NK-92 (cell line): Measurements from ENCODE around the gene MARCKS.
"Not testable (repeated sequence)": the region's sequence is repeated elsewhere in the genome, so short reads cannot be mapped to it uniquely, and the experiment has no call there.

Experiments
- DNase-seq: peaks from one replicate; lab custom pipeline; 2025; ENCODE audit not compliant: unreplicated experiment; lab: John Stamatoyannopoulos, UW

Gene MARCKS

DNA sequence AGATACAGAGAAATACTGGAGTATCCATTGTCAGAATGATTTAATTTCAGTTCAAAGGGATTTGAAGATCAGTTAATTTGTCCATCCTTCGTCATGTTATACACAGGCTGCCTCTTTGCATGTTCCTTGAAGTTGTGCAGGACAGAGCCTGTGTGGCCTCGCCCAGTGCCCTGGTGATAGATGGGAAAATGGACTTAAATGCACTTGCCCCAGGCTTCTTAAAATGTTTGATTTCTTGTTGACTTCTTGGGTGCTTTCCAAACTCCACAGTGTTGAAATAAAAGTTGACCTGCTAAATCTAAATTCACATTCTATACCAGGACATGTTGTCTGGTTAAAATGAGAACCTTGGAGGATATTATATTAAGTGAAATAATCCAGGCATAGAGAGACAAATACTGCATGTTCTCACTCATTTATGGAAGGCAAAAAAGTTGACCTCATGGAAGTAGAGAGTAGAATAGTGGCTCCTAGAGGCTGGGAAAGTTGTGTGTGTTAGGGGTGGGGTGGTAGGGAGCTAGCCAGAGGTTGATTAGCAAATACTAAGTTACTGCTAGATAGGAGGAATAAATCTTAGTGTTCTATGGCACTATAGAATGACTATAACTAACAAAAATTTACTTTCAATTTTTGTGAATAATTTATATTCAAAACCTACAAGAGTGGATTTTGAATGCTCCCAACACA, 25.3 kb downstream of the MARCKS start:
- DNase-seq: no peak

DNA sequence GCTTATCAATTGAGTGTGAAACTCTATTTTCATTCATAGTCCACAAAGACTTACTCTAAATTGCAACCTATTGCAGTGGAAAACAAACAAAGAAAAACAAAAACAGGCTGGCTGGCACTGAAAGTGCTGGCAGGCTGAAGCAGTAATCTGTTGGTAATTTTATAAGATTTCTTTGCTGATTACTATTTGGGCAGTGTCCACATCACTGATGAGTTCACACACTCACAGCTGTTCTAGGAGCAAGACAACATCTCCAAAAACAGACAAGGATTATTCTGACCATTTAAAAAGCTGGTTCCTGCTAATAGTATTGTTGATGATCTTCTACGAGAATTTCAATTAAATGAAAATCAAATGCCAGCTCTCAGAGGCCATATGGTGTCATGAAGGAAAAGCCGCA, 26.9 kb downstream of the MARCKS start:
- DNase-seq: no peak

DNA sequence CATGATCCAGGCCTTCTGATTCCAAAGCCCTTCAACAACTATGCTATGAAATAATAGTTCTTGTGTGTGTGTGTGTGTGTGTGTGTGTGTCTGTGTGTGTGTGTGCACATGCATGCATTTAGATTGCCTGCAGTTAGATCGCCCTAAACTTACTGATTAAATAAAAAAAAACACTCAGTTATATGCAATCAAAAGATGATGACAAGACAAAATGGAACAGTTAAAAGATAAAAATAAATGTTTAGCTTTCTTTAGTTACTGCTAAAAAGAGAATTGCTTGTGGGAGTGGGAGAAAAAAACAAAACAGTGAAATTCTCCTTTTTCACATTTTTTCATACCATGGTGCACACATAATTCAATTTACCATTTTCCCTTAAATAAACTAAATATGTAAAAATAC, 29.4 kb downstream of the MARCKS start:
- DNase-seq: no peak

DNA sequence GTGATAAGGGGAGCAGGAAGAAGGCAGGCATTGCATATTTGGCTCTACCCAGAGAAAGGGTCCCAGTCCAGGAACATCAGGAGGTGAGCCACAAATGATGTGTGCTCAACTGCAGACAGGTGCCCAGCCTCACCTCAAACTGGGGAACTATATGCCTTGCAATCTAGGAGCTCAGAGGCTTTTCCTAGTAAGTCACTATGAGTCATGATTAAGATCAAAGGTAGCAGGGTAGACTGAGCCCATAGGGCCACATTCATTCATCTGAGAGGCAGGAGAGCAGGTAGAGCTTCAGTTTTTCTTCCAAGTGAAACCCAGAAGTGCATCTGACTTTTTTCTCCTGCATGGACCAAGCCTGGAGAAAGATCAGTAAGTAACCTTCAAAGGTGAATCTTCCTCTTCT, 31.3 kb downstream of the MARCKS start:
- DNase-seq: no peak

DNA sequence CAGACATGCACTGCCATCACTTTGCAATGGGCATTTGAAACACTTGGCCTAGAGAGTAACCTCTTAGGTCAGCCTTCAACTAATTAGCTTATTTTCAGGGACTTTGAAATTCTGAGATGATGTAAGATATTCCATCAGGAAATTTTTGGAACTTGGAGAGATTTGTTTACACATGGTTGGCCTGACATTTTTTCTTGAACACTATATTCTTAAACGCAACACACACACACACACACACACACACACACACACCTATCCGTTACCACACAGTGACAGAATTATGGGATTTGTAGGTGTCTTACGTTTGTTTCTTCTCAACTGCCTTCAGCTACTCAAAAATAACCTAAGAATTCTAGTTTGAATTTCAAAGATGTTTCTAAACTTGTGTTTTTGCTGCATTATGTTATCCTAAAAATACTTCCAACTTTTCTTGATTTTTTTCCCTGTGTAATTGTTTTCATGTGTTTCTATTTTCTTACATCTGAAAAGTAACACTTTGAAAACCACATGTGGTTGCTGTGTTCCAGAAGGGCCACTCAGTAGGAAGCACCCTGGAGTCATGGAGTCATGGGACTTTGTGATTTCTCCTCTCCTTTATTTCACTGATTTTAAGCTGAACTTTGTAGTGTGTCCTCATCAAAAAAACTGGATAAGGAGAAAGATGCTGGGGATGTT, 31.9 kb downstream of the MARCKS start:
- no peak for DNase-seq

DNA sequence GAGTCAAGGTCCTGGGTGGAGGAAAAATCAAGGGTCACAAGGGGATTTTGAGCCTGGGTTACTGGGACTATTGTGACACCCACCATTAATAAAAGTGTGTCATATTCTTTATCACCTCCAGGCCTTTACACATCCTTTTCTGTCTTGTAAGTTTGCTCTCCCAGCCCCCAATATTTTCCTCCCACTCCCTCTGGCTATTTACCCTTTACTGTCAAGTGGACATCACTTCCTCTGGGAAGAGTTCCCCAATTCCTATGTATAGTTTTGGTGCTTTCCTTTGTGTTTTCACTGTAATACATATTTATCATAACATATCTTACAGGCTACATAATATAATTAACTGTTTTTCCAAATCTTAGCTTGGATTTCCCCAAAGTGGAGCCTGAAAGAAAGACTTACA, 36.3 kb downstream of the MARCKS start:
- DNase-seq: no peak

DNA sequence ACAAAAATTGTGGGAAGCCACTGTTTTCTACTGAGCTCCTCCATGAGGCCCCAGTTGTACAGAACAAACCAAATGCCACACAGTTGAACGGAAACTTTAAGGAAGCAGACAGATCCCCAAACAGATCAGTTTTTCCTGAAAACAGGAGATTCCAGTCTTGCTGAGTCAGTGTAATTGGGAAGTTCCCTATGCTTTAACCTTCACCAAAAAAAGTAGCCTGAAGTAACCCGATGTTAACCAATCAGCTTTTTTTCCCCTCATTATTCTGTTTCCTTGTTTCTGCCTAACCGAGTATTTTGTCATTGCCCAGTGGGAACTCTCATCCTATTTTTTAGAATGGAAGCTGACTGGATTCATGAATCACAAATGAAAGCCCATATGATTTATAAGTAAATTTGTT, 36.7 kb downstream of the MARCKS start:
- no peak for DNase-seq

DNA sequence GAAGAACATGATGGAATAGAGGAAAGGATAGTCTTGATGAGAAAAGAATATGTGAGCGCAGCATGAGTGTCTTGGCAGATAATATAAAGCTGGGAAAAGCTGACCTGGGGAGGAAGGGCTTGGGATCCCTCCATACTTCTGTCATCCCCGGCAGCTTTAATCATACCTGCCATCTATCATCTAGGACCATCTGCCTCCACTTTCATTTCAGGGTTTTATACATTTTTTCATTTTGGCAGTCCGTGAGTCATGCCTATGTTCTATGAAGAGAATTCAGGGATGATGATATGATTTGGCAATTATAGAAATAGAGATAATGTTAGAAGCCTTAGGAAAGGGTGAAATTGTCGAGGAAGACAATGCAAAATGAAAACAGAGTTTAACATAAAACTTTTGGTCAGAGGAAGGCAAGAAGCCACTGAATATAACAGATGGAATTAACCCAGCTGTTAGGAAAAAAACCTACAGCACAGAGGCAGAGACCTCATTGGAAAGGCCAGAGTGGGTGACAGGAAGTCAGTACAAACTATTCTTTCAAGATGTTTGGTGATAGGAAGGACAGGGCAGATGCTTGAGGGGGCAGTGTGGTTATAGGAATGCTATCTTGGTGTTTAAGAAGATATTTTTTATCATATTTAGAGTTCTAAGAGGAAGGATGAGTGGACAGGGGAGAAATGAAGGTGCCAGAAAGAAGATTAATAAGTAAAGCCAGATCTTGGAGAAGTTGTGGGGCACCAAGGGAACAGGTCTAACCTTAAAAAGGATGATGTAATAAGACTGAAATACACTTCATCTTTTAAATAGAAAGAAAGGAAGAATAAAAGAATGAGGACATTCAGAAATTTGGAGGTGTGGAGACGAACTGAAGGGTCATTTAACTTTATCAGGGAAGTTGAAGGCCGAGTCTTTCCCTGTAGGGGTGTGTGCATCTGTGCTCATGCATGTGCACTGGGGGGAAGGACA, 37.8 kb downstream of the MARCKS start:
- no peak for DNase-seq

DNA sequence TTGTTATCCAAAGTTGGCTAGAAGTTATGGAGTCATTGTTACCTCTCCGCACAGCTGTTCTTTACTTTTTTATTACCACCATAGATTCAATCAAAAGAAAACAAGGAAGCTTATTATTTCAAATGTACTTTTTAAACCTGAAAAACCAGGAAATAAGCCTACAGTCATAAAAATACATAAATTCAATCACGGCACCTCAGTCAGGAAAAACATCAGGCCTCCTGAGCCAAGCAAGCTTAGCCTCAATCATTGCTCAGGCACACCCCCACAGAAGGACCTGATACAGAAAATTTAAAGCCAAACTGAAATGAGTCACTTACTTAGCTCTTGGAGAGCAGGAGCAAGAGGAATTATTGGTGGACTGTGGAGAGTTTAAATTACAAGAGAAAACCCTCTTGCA, 44.3 kb downstream of the MARCKS start:
- DNase-seq: no peak

DNA sequence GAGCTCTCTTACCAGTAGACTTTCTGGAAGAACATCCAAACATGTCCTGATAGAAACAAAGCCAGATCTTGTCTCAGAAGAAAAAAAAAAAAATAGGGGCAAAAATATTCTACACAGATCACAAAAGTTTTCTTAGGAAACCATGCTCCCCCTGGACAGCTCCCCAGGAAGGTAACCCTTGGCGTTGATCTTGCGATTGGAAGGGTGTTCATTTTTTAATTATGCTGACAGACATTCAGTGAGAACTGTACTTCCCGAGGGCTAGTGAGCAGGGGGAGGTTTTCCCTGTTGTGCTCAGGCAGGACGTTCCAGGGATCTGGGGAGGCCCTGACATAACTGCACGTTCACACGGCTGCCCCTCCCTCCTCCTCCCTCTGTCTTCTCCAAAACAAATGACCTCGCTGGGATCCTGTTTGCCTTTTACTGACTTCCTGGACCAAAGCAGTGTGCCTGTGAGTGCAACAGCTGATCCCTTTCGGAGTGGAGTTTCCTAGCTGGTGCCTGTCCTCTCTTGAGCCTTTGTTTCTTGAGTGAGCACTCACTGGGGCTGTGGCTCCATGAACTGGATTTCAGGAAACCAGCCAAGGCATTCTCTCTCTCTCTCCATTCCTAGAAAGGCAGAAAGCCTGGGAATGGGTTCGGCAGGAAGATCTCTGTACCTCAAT, 46.7 kb downstream of the MARCKS start:
- no peak for DNase-seq

DNA sequence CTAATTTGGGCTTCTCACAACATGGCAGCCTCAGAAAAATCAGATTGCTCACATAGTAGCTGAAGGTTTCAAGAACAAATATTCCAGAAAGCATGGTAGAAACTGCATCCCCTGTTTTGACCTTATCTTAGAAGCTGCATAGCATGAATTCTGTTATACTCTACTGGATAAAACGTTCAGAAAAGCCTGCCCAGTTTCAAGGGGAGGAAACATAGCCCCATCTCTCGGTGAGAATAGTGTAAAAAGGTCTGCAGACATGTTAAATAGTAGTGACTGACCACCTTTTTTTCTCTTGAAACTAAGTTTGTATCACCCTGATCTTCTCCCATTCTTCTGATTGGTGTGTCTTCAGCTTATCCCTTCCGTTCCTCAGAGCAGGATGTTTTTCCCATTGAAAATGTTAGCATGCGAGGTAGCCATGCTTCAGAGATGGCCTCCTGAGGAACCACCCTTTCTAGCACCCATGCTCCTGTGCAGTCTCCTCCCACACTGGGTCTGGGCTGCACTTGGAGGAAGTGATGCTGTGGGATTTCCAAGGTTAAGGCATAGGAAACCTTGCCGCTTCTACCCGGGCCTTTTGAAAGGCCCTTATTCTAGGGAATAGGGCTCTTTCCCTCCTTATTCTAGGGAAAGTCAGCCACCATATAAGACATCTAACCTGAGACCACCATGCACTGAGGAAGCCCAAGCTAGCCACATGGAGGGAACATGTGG, 50.1 kb downstream of the MARCKS start:
- no peak for DNase-seq

DNA sequence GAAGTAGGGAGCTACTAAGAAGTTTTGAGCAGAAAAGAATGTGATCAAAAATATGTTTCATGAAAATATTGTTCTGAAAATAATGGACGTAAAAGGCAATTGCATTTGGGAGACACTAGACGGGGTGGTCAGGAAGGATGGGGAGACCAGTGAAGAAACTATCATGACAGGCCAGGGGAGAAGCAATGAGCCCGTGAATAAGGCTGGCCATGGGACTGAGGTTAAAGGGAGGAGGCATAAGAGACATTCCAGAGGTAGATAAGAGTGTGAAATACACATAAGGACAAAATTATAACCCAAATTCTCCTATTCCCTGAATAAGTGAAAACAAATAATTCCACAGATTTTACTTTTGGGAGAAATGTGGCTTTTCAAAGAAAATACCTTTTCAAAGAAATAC, 51.7 kb downstream of the MARCKS start:
- DNase-seq: no peak

DNA sequence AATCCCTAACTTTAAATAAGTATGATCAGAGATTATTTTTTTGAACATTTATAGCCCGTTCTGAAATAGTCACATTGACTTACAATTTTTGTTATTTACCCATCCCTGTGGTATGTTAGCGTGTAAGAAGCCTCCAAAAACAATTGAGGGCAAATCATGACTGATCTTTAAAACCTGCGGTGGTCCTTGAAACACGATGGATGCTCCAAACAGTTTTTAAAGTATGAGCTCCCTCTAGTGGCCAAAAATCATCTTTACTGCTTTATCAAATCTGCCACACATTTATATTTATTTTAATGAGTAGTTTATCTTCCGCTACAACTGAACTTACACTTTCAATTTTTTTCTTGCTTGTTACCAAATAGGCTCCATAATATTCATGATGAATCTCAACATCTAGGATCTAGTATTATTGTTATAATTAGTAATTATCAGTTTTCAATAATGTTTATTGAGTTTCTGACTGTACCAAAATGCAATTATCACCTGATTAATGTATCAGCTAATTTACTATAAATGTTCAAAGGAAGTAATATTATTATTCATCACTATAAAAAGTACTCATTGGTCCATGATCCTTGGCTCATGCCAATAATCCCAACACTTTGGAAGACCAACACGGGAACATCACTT, 52.2 kb downstream of the MARCKS start:
- no peak for DNase-seq

DNA sequence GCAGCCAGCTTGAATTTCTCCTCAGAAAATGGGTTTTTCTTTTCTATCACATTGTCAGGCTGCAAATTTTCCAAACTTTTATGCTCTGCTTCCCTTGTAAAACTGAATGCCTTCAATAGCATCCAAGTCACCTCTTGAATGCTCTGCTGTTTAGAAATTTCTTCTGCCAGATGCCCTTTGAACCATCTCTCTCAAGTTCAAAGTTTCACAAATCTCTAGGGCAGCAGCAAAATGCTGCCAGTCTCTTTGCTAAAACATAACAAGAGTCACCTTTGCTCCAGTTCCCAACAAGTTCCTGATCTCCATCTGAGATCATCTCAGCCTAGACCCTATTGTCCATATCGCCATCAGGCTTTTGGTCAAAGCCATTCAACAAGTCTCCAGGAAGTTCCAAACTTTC, 53.1 kb downstream of the MARCKS start:
- not testable (repeated sequence) for DNase-seq
